D721Med (cell line): ENCODE data around the gene ACSF3.

Experiments used
- DNase-seq: peaks from one replicate; pipeline ENCODE4 v3.0.0; 2011; ENCODE audit warnings: low spot score; ENCODE audit not compliant: insufficient read length
- FAIRE-seq: peaks from 2 replicates; lab custom pipeline; 2011; peaks lifted over from hg19 to GRCh38; lab: Jason Lieb, UNC
- TF ChIP-seq, protein P1 (sequence below): IDR thresholded peaks from 2 replicates; pipeline ENCODE4 v1.5.1; 2012; ENCODE audit warnings: mild to moderate bottlenecking, control low read depth; ENCODE audit not compliant: insufficient read depth; ENCODE audit errors: missing control alignments

ACSF3 gene

DNA sequence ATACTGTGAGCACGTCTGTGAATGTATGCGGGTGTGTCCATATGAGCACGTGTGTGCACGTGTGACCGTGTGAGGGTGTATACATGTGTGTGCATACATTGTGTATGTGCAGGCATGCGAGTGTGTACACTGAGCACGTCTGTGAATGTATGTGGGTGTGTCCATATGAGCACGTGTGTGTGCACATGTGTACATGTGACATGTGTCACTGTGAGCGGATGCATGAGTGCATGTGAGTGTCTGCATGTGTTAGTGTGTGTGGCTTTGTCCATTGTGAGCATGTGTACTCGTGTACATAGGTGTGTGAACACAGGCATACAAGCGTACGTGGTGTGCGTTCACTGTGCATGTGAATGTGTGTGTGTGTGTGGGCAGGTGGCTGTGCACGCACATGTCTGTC, 17.5 kb upstream of the ACSF3 start:
- TF ChIP-seq, protein P1, sequence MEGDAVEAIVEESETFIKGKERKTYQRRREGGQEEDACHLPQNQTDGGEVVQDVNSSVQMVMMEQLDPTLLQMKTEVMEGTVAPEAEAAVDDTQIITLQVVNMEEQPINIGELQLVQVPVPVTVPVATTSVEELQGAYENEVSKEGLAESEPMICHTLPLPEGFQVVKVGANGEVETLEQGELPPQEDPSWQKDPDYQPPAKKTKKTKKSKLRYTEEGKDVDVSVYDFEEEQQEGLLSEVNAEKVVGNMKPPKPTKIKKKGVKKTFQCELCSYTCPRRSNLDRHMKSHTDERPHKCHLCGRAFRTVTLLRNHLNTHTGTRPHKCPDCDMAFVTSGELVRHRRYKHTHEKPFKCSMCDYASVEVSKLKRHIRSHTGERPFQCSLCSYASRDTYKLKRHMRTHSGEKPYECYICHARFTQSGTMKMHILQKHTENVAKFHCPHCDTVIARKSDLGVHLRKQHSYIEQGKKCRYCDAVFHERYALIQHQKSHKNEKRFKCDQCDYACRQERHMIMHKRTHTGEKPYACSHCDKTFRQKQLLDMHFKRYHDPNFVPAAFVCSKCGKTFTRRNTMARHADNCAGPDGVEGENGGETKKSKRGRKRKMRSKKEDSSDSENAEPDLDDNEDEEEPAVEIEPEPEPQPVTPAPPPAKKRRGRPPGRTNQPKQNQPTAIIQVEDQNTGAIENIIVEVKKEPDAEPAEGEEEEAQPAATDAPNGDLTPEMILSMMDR = no peak
- no peak for DNase-seq
- FAIRE-seq = no peak

DNA sequence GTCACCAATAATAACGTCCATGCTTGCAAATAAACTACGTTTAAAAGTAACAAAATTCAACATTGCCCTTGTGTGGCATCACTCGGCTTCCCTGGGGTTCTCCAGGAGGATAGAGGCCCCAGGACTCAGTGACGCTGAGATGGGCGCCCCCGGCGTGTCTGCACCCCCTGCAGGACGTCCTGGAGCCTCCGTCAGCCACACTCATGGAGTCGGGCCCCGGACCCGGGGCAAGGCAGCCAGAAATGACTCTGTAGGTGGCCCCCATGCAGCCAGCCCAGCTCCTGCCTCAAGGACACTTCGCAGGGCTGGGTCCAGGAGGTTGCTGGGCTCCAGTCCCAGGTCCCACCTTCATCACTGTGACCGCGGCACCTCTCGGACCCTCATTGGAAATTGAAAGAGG, 16.6 kb upstream of the ACSF3 start:
- no peak for DNase-seq
- TF ChIP-seq, protein P1 = no peak
- FAIRE-seq = no peak

DNA sequence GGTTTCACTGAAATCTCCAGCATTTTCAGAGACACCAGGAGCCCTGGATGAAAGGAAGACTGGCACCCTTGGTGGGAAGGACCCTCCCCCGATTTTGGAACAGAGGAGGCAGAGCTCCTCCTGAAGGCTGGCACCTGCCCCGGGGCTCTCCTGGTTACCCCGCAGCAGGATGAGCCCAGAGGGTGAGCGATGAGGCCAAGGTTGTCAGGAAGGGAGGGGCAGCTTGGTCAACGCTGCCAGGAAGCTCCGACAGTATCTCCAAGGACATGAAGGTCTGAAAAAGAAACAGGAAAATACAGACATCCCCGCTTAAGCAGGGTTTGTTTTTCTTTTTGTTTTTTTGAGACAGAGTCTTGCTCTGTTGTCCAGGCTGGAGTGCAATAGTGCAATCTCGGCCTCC, 15.5 kb upstream of the ACSF3 start:
- TF ChIP-seq, protein P1 = no peak
- DNase-seq (no peak), FAIRE-seq (no peak)

DNA sequence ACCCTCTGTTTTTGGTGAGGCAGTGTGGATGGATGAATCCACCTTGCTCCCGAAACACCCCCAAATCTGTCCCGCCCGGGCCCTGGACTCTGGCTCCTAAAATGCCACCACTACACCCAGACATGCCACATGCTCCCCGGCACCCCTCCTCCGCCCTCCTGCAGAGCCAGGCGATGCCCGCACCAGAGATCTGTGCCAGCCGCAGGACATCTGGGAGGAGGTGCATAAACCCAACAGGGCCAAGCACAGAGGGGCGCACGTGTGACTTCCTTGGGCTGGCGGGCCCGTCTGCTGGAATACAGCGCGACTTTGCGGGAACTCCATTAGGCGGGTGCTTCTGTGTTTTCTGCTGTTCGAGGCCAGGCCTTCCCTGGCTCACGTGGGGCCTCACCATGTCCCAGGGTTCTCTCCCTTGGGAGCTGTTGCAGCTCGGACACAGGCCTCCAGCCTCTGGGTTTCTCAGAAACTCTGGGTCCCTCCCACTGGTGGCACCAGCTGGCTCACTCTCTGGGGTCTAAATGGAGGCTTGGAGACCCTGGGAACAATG, 14.1 kb upstream of the ACSF3 start:
- TF ChIP-seq, protein P1 = no peak
- no peak for FAIRE-seq

DNA sequence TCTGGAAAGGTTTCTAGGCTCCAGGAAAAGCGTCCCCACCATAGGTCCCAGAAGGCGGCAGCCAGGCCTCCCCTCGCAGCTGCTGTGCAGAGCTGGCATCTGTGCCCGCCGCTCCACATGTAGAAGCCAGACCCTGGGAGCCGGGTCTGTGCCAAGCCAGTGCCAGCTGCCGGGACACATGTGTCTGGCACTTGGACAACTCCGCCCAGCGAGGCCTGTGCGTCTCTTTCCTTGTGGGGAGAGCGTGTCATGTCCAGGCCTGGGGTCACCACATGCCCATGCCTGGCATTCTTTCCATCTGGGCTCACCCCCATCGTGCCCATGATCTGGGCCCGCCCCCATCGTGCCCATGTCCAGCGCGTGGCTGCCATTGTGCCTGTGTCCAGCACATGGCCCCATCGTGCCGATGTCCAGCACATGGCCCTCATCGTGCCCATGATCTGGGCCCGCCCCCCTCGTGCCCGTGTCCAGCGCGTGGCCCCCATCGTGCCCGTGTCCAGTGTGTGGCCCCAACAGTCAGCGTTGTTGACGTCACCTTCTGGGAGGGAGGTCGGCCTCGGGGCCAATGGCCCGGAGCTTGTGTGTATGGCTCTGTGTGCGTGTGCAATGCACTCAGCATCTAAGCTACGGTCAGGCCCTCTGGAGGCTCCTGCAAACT, 13.3 kb upstream of the ACSF3 start:
- DNase-seq = no peak
- TF ChIP-seq, protein P1 = no peak
- FAIRE-seq = no peak

More for the DNA sequence above, 14.1 kb upstream of the ACSF3 start:
- no peak for DNase-seq

DNA sequence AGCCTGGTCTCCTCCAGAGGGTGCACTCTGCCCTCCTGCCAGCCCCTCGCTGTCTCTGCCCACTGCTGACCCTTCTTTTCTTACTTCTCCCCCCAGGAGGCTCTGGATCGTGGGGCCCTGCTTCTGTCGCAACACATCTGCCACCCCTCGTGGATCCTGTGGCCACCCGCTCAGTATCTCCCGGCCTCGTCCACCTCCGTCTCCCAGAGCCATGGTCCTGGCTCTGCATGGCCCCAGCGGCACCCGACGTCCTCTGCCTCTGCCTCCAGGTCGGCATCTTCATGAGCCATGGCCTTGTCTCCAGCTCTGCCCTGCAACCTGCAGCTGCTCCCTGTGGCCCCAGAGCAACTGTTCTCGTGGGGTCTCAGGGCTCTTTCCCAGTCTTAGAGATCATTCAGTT, 12.1 kb upstream of the ACSF3 start:
- TF ChIP-seq, protein P1 = no peak

DNA sequence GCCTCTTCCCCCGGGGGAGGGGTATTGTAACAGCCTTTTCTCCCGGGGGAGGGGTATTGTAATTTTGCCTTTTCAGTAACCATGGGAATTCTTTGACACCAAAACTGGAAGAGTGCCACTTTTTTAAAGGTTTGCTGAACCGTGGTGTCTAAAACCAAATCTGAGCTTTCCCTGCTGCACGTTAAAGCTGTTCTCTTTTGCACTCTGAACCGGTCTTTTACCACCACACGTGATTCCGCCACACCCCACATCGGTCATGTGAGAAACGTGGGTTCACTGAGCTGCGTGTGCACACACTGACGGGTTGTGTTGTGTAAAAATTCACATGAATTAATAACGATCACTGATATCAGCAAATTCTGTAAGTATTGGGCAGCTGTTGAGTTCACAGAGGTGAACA, 9.2 kb upstream of the ACSF3 start:
- DNase-seq = no peak
- FAIRE-seq = no peak
- TF ChIP-seq, protein P1 = no peak

More for the DNA sequence above, 12.1 kb upstream of the ACSF3 start:
- DNase-seq (no peak), FAIRE-seq (no peak)
